Adrenal gland (tissue), 5 donors: ENCODE results near the gene TXLNB.

Source experiments
- POLR2A ChIP-seq, 2 donors: fragments of 450-650 bp; IDR thresholded peaks; one replicate each; pipeline ENCODE4 v1.6.1; 2017; ENCODE audit warnings: antibody characterized with exemption in 2 of 2, mild to moderate bottlenecking in 2 of 2, moderate library complexity in 1 of 2
- TF ChIP-seq, protein P1 (sequence below), 6 experiments: fragments of 450-650 bp in 4 of 6; fragments of 200-600 bp in 2 of 6; sonication (generic) in 1 of 6; IDR thresholded peaks; 1 replicate in 5 of 6; 2 replicates in 1 of 6; pipeline versions ENCODE4 v1.5.1 to v1.8.0; 2016 to 2021; ENCODE audit warnings: antibody characterized with exemption in 6 of 6, mild to moderate bottlenecking in 2 of 6, moderate library complexity in 1 of 6
- donor health status: DM: no; HTN: no; CAD: no.

DNA sequence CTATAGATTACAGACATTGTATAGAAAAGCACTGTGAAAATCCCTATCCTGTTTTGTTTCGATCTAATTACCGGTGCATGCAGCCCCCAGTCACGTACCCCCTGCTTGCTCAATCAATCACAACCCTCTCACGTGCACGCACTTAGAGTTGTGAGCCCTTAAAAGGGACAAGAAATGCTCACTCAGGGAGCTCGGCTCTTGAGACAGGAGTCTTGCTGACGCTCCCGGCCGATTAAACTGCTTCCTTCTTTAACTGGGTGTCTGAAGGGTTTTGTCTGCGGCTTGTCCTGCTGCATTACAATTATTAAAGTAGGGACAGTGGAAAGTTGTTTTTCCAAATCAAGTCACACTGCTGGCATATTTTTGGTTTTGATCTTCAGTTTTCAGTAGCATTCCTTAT is 2.6 kb downstream of the TXLNB start:
- TF ChIP-seq, protein P1, sequence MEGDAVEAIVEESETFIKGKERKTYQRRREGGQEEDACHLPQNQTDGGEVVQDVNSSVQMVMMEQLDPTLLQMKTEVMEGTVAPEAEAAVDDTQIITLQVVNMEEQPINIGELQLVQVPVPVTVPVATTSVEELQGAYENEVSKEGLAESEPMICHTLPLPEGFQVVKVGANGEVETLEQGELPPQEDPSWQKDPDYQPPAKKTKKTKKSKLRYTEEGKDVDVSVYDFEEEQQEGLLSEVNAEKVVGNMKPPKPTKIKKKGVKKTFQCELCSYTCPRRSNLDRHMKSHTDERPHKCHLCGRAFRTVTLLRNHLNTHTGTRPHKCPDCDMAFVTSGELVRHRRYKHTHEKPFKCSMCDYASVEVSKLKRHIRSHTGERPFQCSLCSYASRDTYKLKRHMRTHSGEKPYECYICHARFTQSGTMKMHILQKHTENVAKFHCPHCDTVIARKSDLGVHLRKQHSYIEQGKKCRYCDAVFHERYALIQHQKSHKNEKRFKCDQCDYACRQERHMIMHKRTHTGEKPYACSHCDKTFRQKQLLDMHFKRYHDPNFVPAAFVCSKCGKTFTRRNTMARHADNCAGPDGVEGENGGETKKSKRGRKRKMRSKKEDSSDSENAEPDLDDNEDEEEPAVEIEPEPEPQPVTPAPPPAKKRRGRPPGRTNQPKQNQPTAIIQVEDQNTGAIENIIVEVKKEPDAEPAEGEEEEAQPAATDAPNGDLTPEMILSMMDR (IDR thresholded peaks at IDR 0.05): no peak
- TF ChIP-seq POLR2A (IDR thresholded peaks at IDR 0.05): no peak
